Measurements from ENCODE around the gene OSBP2.
A peak's percentile ranks its signal among the peaks of the same experiment; 100 is the strongest.

Gene OSBP2

GRCh38 chr22:30795118-30795517 is 100.4 kb downstream of the OSBP2 start:
- TF ChIP-seq EGR1 (IDR thresholded peaks at IDR 0.05) (no peak), TCF12 (IDR thresholded peaks at IDR 0.05; ENCODE audit: low read depth) (no peak), TEAD4 (IDR thresholded peaks at IDR 0.05) (no peak), RAD21 (IDR thresholded peaks at IDR 0.05; ENCODE audit: low read depth) (no peak), ZBTB7A (IDR thresholded peaks at IDR 0.05; ENCODE audit: low read depth) (no peak), CEBPB (IDR thresholded peaks at IDR 0.05) (no peak), YY1 (IDR thresholded peaks at IDR 0.05; ENCODE audit: low read depth) (no peak), FOXM1 (IDR thresholded peaks at IDR 0.05; ENCODE audit: borderline replicate concordance, low read depth) (no peak), EP300 (IDR thresholded peaks at IDR 0.05; ENCODE audit: borderline replicate concordance) (no peak)
- TF ChIP-seq, protein P1, sequence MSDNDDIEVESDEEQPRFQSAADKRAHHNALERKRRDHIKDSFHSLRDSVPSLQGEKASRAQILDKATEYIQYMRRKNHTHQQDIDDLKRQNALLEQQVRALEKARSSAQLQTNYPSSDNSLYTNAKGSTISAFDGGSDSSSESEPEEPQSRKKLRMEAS (IDR thresholded peaks at IDR 0.05) = no peak
- TF ChIP-seq, protein P2, sequence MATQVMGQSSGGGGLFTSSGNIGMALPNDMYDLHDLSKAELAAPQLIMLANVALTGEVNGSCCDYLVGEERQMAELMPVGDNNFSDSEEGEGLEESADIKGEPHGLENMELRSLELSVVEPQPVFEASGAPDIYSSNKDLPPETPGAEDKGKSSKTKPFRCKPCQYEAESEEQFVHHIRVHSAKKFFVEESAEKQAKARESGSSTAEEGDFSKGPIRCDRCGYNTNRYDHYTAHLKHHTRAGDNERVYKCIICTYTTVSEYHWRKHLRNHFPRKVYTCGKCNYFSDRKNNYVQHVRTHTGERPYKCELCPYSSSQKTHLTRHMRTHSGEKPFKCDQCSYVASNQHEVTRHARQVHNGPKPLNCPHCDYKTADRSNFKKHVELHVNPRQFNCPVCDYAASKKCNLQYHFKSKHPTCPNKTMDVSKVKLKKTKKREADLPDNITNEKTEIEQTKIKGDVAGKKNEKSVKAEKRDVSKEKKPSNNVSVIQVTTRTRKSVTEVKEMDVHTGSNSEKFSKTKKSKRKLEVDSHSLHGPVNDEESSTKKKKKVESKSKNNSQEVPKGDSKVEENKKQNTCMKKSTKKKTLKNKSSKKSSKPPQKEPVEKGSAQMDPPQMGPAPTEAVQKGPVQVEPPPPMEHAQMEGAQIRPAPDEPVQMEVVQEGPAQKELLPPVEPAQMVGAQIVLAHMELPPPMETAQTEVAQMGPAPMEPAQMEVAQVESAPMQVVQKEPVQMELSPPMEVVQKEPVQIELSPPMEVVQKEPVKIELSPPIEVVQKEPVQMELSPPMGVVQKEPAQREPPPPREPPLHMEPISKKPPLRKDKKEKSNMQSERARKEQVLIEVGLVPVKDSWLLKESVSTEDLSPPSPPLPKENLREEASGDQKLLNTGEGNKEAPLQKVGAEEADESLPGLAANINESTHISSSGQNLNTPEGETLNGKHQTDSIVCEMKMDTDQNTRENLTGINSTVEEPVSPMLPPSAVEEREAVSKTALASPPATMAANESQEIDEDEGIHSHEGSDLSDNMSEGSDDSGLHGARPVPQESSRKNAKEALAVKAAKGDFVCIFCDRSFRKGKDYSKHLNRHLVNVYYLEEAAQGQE (IDR thresholded peaks at IDR 0.05; ENCODE audit: low read depth) = no peak

- TF ChIP-seq NFIC (IDR thresholded peaks at IDR 0.05) (no peak), TEAD4 (IDR thresholded peaks at IDR 0.05) (no peak), EGR1 (IDR thresholded peaks at IDR 0.05) (no peak), ZBTB7A (IDR thresholded peaks at IDR 0.05; ENCODE audit: low read depth) (no peak), TCF12 (IDR thresholded peaks at IDR 0.05; ENCODE audit: low read depth) (no peak), CREB1 (IDR thresholded peaks at IDR 0.05; ENCODE audit: low read depth) (no peak), RAD21 (IDR thresholded peaks at IDR 0.05; ENCODE audit: low read depth) (no peak), USF1 (IDR thresholded peaks at IDR 0.05) (no peak), EP300 (IDR thresholded peaks at IDR 0.05; ENCODE audit: borderline replicate concordance) (no peak), CEBPB (IDR thresholded peaks at IDR 0.05) (no peak), FOXM1 (IDR thresholded peaks at IDR 0.05; ENCODE audit: borderline replicate concordance, low read depth) (no peak), TAF1 (IDR thresholded peaks at IDR 0.05; ENCODE audit: low read depth) (no peak), YY1 (IDR thresholded peaks at IDR 0.05; ENCODE audit: low read depth) (no peak)
- TF ChIP-seq, protein P2 (IDR thresholded peaks at IDR 0.05; ENCODE audit: low read depth) = no peak; the same call in 1 of the 2 replicates
- TF ChIP-seq, protein P1 (IDR thresholded peaks at IDR 0.05) = no peak
Observed at GRCh38 chr22:30801695-30802094, 107.0 kb downstream of the OSBP2 start.

DNA sequence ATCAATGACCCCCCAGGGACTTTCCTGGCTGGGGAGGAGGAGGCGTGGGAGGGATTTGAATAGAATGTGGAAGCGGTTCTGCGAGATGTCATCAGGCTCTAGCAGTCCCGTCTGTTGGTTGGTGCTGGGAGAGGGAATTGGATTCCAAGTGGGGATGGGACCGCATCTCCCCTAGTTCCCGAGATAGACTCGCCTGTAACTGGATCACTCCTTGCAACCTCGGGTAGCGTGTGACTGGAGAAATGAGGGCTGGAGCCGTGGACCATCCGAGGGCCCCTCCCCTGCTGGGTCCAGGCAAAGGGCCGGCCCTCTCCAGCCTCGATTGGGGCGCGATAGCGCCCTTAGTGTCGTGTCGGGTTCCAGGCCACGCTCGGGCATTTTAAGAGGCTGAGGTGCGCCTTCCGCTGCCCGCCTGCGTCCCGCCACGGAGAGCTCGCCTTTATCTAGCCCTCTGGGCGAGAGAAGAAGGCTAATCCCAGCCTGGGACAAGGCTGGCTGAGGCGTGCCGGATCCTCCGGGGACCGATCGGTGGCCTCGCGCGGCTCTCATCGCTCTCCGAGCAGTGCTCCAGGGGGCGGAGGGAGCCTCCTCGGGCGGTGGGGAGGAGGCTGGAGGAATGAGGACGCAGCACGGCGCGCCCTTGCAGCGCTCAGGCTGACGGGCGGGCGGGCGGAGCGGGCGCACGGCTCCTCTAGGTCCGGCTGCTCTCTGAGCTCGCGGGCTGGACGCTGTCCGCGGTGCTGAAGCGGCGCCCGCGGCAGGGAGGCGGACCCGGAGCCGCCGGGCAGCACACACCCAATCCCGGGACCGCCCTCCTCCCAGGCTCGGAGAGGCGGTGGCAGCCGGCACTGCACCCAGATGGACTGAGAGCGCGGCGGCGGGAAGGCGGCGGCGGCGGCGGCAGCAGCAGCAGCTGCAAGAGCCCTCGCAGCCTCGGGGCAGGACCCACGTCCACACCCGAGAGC is 107.8 kb downstream of the OSBP2 start:
- TF ChIP-seq TAF1 (IDR thresholded peaks at IDR 0.05; ENCODE audit: low read depth) = no peak
- TF ChIP-seq YY1 (IDR thresholded peaks at IDR 0.05; ENCODE audit: low read depth) = peak; percentile 22; the same call in 1 of the 2 replicates
- TF ChIP-seq ZBTB7A (IDR thresholded peaks at IDR 0.05; ENCODE audit: low read depth) = no peak
- no peak for TF ChIP-seq FOXM1 (IDR thresholded peaks at IDR 0.05; ENCODE audit: borderline replicate concordance, low read depth)
- no peak for TF ChIP-seq CREB1 (IDR thresholded peaks at IDR 0.05; ENCODE audit: low read depth)
- TF ChIP-seq, protein P1 (IDR thresholded peaks at IDR 0.05) = peak; percentile 77; the same call in 1 of the 2 replicates
- TF ChIP-seq TEAD4 (IDR thresholded peaks at IDR 0.05) = peak; percentile 47; the same call in 1 of the 2 replicates
- no peak for TF ChIP-seq CEBPB (IDR thresholded peaks at IDR 0.05)
- TF ChIP-seq NFIC (IDR thresholded peaks at IDR 0.05) = no peak
- no peak for TF ChIP-seq EGR1 (IDR thresholded peaks at IDR 0.05)
- TF ChIP-seq RAD21 (IDR thresholded peaks at IDR 0.05; ENCODE audit: low read depth) = peak; percentile 13; the same call in 1 of the 2 replicates
- TF ChIP-seq, protein P2 (IDR thresholded peaks at IDR 0.05; ENCODE audit: low read depth) = peak; percentile 99
- peak; percentile 27; the same call in 1 of the 2 replicates for TF ChIP-seq USF1 (IDR thresholded peaks at IDR 0.05)
- peak; percentile 11; the same call in 1 of the 2 replicates for TF ChIP-seq EP300 (IDR thresholded peaks at IDR 0.05; ENCODE audit: borderline replicate concordance)
- TF ChIP-seq TCF12 (IDR thresholded peaks at IDR 0.05; ENCODE audit: low read depth) = no peak; the same call in 1 of the 2 replicates

Data from Ishikawa (cell line).